HG03558 (cell line): ENCODE data around the gene TTLL10.

Source experiments
- ATAC-seq: cut with Tn5 transposase; IDR thresholded peaks from one replicate; pipeline ENCODE4 v1.9.1; 2021; ENCODE audit warnings: moderate number of reproducible peaks; ENCODE audit not compliant: unreplicated experiment; ENCODE audit errors: extremely low read depth

TTLL10 gene

GRCh38 chr1:1242461-1243265, 69.0 kb downstream of the TTLL10 start:
- no peak for ATAC-seq

- ATAC-seq, result no peak
Observed at GRCh38 chr1:1243266-1243660, 69.6 kb downstream of the TTLL10 start.

- ATAC-seq, result no peak
Observed at GRCh38 chr1:1243807-1244191, 70.1 kb downstream of the TTLL10 start.

- no peak for ATAC-seq
Observed at GRCh38 chr1:1244192-1244811, 70.6 kb downstream of the TTLL10 start.

GRCh38 chr1:1245178-1245816, 71.6 kb downstream of the TTLL10 start:
- ATAC-seq, result no peak

- no peak for ATAC-seq
Observed at GRCh38 chr1:1245817-1246576, 72.3 kb downstream of the TTLL10 start.

GRCh38 chr1:1246577-1247340, 73.1 kb downstream of the TTLL10 start, which contains the start of gene C1QTNF12:
Gene C1QTNF12, minus strand, starts transcription at chr1:1246722. Its CDS starts 32 bp downstream, at chr1:1246690.
- no peak for ATAC-seq

GRCh38 chr1:1247341-1247913, 73.7 kb downstream of the TTLL10 start:
- no peak for ATAC-seq
